Measurements from ENCODE around the gene TAOK2.
"Not testable (repeated sequence)": the region's sequence is repeated elsewhere in the genome, so short reads cannot be mapped to it uniquely, and the experiment has no call there.

The TAOK2 gene

DNA sequence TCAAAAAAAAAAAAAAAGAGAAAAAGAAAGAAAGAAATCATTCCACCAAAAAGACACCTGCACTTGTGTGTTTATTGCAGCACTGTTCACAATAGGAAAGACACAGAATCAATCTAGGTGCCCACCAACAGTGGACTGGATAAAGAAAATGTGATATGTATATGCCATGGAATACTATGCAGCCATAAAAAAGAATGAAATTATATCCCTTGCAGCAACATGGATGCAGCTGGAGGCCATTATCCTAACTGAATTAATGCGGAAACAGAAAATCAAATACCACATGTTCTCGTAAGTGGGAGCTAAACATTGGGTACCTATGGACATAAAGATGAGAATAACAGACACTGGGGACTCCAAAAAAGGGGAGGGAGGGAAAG is 43.6 kb downstream of the TAOK2 start:
- TF ChIP-seq, protein P1, sequence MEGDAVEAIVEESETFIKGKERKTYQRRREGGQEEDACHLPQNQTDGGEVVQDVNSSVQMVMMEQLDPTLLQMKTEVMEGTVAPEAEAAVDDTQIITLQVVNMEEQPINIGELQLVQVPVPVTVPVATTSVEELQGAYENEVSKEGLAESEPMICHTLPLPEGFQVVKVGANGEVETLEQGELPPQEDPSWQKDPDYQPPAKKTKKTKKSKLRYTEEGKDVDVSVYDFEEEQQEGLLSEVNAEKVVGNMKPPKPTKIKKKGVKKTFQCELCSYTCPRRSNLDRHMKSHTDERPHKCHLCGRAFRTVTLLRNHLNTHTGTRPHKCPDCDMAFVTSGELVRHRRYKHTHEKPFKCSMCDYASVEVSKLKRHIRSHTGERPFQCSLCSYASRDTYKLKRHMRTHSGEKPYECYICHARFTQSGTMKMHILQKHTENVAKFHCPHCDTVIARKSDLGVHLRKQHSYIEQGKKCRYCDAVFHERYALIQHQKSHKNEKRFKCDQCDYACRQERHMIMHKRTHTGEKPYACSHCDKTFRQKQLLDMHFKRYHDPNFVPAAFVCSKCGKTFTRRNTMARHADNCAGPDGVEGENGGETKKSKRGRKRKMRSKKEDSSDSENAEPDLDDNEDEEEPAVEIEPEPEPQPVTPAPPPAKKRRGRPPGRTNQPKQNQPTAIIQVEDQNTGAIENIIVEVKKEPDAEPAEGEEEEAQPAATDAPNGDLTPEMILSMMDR (IDR thresholded peaks at IDR 0.05), result no peak
- Histone ChIP-seq H3K4me2 (ENCODE audit: low read length) (no peak overlapping the region), H3K4me3 (ENCODE audit: low read depth, low read length) (no peak overlapping the region), H2AFZ (no peak overlapping the region), H3K27ac (no peak overlapping the region), H3K4me1 (no peaks in the 10 kb centered on the region), H3K27me3 (ENCODE audit: control insufficient read depth, insufficient read depth, low read length) (no peaks in the 10 kb centered on the region), H3K9ac (no peak overlapping the region), H3K36me3 (ENCODE audit: control insufficient read depth, insufficient read depth, low read length) (no peaks in the 10 kb centered on the region), H3K9me3 (ENCODE audit: control insufficient read depth, low read length) (no peaks in the 10 kb centered on the region), H3K79me2 (no peaks in the 10 kb centered on the region)

DNA sequence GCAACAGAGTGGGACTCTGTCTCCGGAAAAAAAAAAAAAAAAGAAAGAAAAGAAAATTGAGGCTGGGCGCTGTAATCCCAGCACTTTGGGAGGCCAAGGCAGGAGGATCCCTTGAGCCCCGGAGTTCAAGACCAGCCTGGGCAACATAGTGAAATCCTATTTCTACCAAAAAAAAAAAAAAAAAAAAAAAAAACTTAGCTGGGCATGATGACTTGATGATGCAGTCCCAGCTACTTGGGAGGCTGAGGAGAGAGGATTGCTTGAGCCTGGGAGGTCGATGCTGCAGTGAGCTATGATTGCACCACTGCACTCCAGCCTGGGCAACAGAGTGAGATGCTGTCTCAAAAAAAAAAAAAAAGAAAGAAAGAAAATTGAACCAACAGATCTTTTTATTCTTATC is 44.3 kb downstream of the TAOK2 start:
- H3K4me1 ChIP-seq, result not testable (repeated sequence)

DNA sequence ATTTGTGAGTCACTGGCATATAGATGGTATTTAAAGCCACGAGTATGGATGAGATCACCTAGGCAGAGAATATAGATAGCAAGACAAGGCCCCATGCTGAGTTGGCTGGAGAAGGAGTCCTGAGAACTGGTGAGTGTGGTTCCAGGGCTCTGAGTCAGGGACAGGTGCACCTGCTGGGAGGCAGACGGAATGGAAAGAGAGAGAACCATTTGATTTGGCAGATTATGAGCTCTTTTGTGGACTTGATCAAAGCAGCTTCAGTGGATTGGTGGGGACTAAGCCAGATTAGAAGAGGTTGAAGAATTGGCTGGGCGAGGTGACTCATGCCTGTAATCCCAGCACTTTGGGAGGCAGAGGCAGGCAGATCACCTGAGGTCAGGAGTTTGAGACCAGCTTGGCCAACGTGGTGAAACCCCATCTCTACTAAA is 45.1 kb downstream of the TAOK2 start:
- Histone ChIP-seq H3K4me3 (ENCODE audit: low read depth, low read length) (no peak overlapping the region), H3K36me3 (ENCODE audit: control insufficient read depth, insufficient read depth, low read length) (no peaks in the 10 kb centered on the region), H3K4me1 (no peaks in the 10 kb centered on the region), H3K9me3 (ENCODE audit: control insufficient read depth, low read length) (no peaks in the 10 kb centered on the region), H3K9ac (no peak overlapping the region), H2AFZ (no peak overlapping the region), H3K79me2 (no peaks in the 10 kb centered on the region), H3K27me3 (ENCODE audit: control insufficient read depth, insufficient read depth, low read length) (no peaks in the 10 kb centered on the region), H3K4me2 (ENCODE audit: low read length) (no peak overlapping the region), H3K27ac (no peak overlapping the region)
- TF ChIP-seq, protein P1 (IDR thresholded peaks at IDR 0.05), result no peak

More for the DNA sequence above, 44.3 kb downstream of the TAOK2 start:
- not testable (repeated sequence) for H3K9ac ChIP-seq; H3K79me2 ChIP-seq; H3K4me2 ChIP-seq (ENCODE audit: low read length); H3K9me3 ChIP-seq (ENCODE audit: control insufficient read depth, low read length); H3K36me3 ChIP-seq (ENCODE audit: control insufficient read depth, insufficient read depth, low read length); H2AFZ ChIP-seq; H3K27me3 ChIP-seq (ENCODE audit: control insufficient read depth, insufficient read depth, low read length); H3K4me3 ChIP-seq (ENCODE audit: low read depth, low read length); H3K27ac ChIP-seq

DNA sequence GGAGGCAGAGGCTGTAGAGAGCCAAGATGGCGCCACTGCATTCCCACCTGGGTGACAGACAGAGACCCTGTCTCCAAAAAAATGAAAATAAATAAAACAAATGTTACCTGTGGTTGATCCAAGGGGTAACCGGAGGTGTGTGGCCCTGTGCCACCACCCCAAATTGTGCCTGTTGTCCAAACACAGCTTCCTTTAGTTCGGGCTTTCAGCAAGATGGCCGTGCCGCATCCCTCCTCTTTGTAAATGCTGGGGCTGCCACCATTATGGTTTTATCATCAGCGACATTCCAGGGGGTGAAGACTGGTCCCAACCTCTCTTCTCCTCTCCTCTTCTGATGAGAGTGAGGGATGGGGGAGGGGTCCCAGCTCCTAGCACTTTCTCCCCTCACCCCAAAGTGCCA is 49.2 kb downstream of the TAOK2 start, which contains the start of gene C16orf92:
C16orf92 (plus strand) TSS at position 312 of the 400 bp plus-strand sequence. CDS start 143 bp downstream, outside the sequence.
- Histone ChIP-seq H3K36me3 (ENCODE audit: control insufficient read depth, insufficient read depth, low read length) (no peaks in the 10 kb centered on the region), H3K9ac (no peak within 1 kb of the TSS), H3K4me3 (ENCODE audit: low read depth, low read length) (no peak within 1 kb of the TSS), H3K4me1 (peaks cover 3% of the 10 kb centered on the region), H2AFZ (no peak within 1 kb of the TSS), H3K79me2 (no peaks in the 10 kb centered on the region), H3K9me3 (ENCODE audit: control insufficient read depth, low read length) (no peaks in the 10 kb centered on the region), H3K4me2 (ENCODE audit: low read length) (no peak within 1 kb of the TSS), H3K27ac (no peak within 1 kb of the TSS), H3K27me3 (ENCODE audit: control insufficient read depth, insufficient read depth, low read length) (no peaks in the 10 kb centered on the region)
- TF ChIP-seq, protein P1 (IDR thresholded peaks at IDR 0.05), result no peak

DNA sequence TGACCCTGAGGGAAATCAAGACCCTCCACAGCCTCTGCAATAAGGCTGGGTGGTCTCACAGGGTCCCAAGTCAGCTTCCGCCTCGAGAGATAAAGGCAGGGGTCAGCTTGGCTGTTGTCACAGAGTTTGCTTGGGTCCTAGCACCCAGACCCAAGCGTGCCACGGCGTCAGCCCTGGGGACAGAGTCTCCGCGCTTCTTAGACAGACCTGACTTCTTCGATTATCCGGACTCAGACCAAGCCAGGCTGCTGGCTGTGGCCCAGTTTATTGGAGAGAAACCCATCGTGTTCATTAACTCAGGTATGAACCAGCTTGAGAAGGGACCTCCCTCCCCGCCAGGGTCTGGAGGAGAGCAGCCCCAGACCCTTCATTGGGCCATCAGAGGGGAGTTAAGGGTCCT is 49.9 kb downstream of the TAOK2 start:
- TF ChIP-seq, protein P1 (IDR thresholded peaks at IDR 0.05), result no peak
- no peak overlapping the region for H2AFZ ChIP-seq
- H3K4me2 ChIP-seq (ENCODE audit: low read length), result no peak overlapping the region
- no peaks in the 10 kb centered on the region for H3K27me3 ChIP-seq (ENCODE audit: control insufficient read depth, insufficient read depth, low read length)
- no peak overlapping the region for H3K4me3 ChIP-seq (ENCODE audit: low read depth, low read length)
- H3K36me3 ChIP-seq (ENCODE audit: control insufficient read depth, insufficient read depth, low read length), result no peaks in the 10 kb centered on the region
- no peaks in the 10 kb centered on the region for H3K9me3 ChIP-seq (ENCODE audit: control insufficient read depth, low read length)
- H3K4me1 ChIP-seq, result peaks cover 4% of the 10 kb centered on the region
- no peaks in the 10 kb centered on the region for H3K79me2 ChIP-seq
- H3K9ac ChIP-seq, result no peak overlapping the region
- H3K27ac ChIP-seq, result no peak overlapping the region
